Left ventricle myocardium inferior (tissue), 1 donor: ENCODE data around the gene EDNRB. TPM values are rescaled to one million over a fixed set of nuclear protein-coding genes. Genes with fewer than 3 reads are reported as not detected.
A peak's percentile ranks its signal among the peaks of the same experiment; 100 is the strongest.

ENCODE experiments used
- DNase-seq: peaks from one replicate; pipeline ENCODE4 v3.0.0-alpha.2; 2020
- H3K27ac ChIP-seq: fragments of 200-600 bp; replicated peaks from 2 replicates; pipeline ENCODE4 v1.8.0; 2021
- H3K27me3 ChIP-seq: fragments of 200-600 bp; 2 replicates; pipeline ENCODE4 v1.8.0; 2021; ENCODE audit warnings: low read depth
- H3K36me3 ChIP-seq: fragments of 200-600 bp; 2 replicates; pipeline ENCODE4 v1.8.0; 2021
- H3K4me1 ChIP-seq: fragments of 200-600 bp; 2 replicates; pipeline ENCODE4 v1.8.0; 2021
- H3K4me3 ChIP-seq: fragments of 200-600 bp; 2 replicates; pipeline ENCODE4 v1.8.0; 2021; ENCODE audit warnings: mild to moderate bottlenecking, moderate library complexity
- H3K9me3 ChIP-seq: fragments of 200-600 bp; replicated peaks from 2 replicates; pipeline ENCODE4 v1.8.0; 2021
- CTCF ChIP-seq: fragments of 200-600 bp; IDR thresholded peaks from 2 replicates; pipeline ENCODE4 v1.8.0; 2021; ENCODE audit warnings: antibody characterized with exemption, mild to moderate bottlenecking, borderline replicate concordance
- intact Hi-C: fragments of 100-400 bp; cut with micrococcal nuclease; formaldehyde crosslinking; loops from one replicate; pipeline ENCODE4 v1.11.0; 2022
- total RNA-seq: library from RNA; stranded (reverse); fragmentation: NEBNext Ultra II Directional; extraction: Animal tissue kit (Norgen Biotek cat#: 25700); gene quantifications from one replicate; pipeline ENCODE4 v1.2.1, GENCODE V29; 2021
- donor health status: DM: no; HTN: yes; CAD: no; lungs with severe emphysema.

The EDNRB gene
- total RNA-seq, 1 donor from 2014 or later, result 25.6 TPM

- intact Hi-C loops, result no loop called here
- H3K4me1 ChIP-seq, result no peaks in the 10 kb centered on the region
- H3K9me3 ChIP-seq, result no peaks in the 10 kb centered on the region
- H3K27ac ChIP-seq, result no peak overlapping the region
- H3K4me3 ChIP-seq, result no peak overlapping the region
- DNase-seq, result no peak
- no peaks in the 10 kb centered on the region for H3K27me3 ChIP-seq
- no peak for TF ChIP-seq CTCF
- no peaks in the 10 kb centered on the region for H3K36me3 ChIP-seq
Observed at GRCh38 chr13:77930430-77930829, 11.8 kb upstream of the EDNRB start.

- Histone ChIP-seq H3K27ac (no peak overlapping the region), H3K27me3 (no peaks in the 10 kb centered on the region), H3K36me3 (no peaks in the 10 kb centered on the region), H3K4me3 (no peak overlapping the region), H3K9me3 (no peaks in the 10 kb centered on the region), H3K4me1 (no peaks in the 10 kb centered on the region)
- DNase-seq, result no peak
- no peak for TF ChIP-seq CTCF
- intact Hi-C loops, result no loop called here
Observed at GRCh38 chr13:77928909-77929308, 10.3 kb upstream of the EDNRB start.

GRCh38 chr13:77925616-77926015 lies 7.0 kb upstream of the EDNRB start:
- Histone ChIP-seq H3K4me1 (no peaks in the 10 kb centered on the region), H3K4me3 (no peak overlapping the region), H3K36me3 (no peaks in the 10 kb centered on the region), H3K9me3 (no peaks in the 10 kb centered on the region), H3K27ac (no peak overlapping the region), H3K27me3 (no peaks in the 10 kb centered on the region)
- no peak for TF ChIP-seq CTCF
- intact Hi-C loops, result no loop called here
- no peak for DNase-seq

GRCh38 chr13:77919921-77920294 lies 1.3 kb upstream of the EDNRB start:
- H3K9me3 ChIP-seq, result no peaks in the 10 kb centered on the region
- intact Hi-C loops, result no loop called here

GRCh38 chr13:77919246-77919920 lies 752 bp upstream of the EDNRB start:
- Histone ChIP-seq H3K4me3 (peak overlapping the region; percentile 75), H3K4me1 (peaks cover 18% of the 10 kb centered on the region), H3K27me3 (peaks cover 17% of the 10 kb centered on the region), H3K27ac (peak overlapping the region; percentile 85), H3K36me3 (no peaks in the 10 kb centered on the region), H3K9me3 (no peaks in the 10 kb centered on the region)
- intact Hi-C loops, result no loop called here
- peak; percentile 64 for DNase-seq
- no peak for TF ChIP-seq CTCF

More at GRCh38 chr13:77919921-77920294, 1.3 kb upstream of the EDNRB start:
- Histone ChIP-seq H3K4me3 (peak overlapping the region; percentile 75), H3K27ac (peak overlapping the region; percentile 85), H3K27me3 (peaks cover 17% of the 10 kb centered on the region), H3K36me3 (no peaks in the 10 kb centered on the region), H3K4me1 (peaks cover 18% of the 10 kb centered on the region)
- TF ChIP-seq CTCF, result no peak
- no peak for DNase-seq
